ENCODE results near the gene ASB2.

DNA sequence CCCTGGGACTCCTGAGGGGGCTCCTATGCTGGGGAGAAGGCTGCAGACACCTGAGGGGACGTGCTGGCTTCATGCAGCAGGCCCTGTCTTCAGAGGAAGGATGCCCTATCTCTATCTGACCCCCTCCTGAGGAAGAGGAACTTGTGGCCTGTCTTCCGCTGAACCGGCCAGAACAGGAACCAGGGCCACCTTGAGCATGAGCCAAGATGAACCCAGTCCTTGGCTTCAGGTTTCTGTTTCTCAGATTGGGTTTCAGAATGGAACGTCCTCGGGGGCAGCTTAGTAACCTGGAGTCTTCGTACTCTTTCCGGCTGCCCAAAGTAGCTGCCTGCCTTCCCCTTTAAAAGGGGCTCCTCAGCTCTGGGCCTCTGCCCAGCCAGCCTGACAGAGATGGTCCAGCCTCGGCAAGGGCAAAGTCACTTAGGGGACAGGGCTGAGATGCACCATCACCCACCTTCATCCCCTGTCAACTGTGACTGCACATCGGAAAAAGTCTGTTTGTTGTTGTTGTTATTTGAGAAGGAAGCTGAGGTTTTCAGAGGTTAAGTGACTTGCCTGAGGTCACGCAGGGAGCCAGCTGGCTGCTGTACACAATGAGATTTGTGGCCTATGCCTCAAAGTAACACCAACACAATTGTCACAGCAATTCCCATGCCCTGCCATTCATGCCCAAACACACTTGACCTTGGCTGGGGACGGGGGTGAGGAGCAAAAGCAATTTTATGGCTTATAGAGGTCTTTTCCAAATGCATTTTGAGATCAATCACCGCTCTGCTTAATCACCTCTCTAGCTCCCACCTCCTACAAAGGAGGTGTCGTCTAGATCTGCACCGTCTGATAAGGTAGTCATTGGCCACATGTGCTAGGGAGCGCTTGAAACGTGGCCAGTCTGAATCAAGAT is 13.4 kb downstream of the ASB2 start:
- TF ChIP-seq, protein P1, sequence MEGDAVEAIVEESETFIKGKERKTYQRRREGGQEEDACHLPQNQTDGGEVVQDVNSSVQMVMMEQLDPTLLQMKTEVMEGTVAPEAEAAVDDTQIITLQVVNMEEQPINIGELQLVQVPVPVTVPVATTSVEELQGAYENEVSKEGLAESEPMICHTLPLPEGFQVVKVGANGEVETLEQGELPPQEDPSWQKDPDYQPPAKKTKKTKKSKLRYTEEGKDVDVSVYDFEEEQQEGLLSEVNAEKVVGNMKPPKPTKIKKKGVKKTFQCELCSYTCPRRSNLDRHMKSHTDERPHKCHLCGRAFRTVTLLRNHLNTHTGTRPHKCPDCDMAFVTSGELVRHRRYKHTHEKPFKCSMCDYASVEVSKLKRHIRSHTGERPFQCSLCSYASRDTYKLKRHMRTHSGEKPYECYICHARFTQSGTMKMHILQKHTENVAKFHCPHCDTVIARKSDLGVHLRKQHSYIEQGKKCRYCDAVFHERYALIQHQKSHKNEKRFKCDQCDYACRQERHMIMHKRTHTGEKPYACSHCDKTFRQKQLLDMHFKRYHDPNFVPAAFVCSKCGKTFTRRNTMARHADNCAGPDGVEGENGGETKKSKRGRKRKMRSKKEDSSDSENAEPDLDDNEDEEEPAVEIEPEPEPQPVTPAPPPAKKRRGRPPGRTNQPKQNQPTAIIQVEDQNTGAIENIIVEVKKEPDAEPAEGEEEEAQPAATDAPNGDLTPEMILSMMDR (IDR thresholded peaks at IDR 0.05): no peak
- TF ChIP-seq POLR2A (IDR thresholded peaks at IDR 0.05): no peak
